Measurements from ENCODE around the gene PDX1. TPM values are rescaled to one million over a fixed set of nuclear protein-coding genes. Genes with fewer than 3 reads are reported as not detected.

The PDX1 gene
- total RNA-seq, 1 experiment from 2014 or later, result not detected

- TF ChIP-seq NR2C2 (CRISPR knock-in tag; IDR thresholded peaks at IDR 0.05) (no peak), NFYB (CRISPR knock-in tag; conservative IDR thresholded peaks at IDR 0.05; ENCODE audit: low read depth) (no peak), HMGA2 (CRISPR knock-in tag; IDR thresholded peaks at IDR 0.05) (no peak), PREB (CRISPR knock-in tag; IDR thresholded peaks at IDR 0.05; ENCODE audit: borderline replicate concordance) (no peak), OVOL2 (CRISPR knock-in tag; IDR thresholded peaks at IDR 0.05; ENCODE audit: borderline replicate concordance) (no peak), ZNF416 (CRISPR knock-in tag; IDR thresholded peaks at IDR 0.05) (no peak), ZNF121 (CRISPR knock-in tag; IDR thresholded peaks at IDR 0.05) (no peak), SMAD3 (CRISPR knock-in tag; IDR thresholded peaks at IDR 0.05; ENCODE audit: borderline replicate concordance) (no peak), SMAD4 (CRISPR knock-in tag; IDR thresholded peaks at IDR 0.05) (no peak), TEAD1 (CRISPR knock-in tag; IDR thresholded peaks at IDR 0.05) (no peak), JAZF1 (CRISPR knock-in tag; IDR thresholded peaks at IDR 0.05) (no peak)
Observed at GRCh38 chr13:27928805-27929753, 9.3 kb downstream of the PDX1 start (continued).

DNA sequence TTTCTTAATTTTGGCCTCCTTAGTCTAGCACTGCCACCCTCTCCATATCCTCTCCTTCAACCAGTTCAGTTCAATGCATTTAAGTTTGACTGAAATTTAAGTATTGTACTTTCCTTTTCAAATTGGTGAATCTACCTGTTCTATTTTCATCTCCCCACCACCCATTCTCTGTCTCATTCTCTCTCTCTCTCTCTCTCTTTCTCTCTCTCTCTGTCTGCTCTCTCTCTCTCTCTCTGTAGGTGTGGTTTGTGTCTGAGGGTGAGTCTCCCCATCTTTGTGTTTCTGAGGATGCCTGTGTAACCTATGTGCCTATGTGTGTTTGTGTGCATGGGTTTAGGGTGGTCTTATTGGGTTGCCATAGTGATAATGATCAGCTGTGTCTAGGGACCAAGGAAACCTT lies 10.1 kb downstream of the PDX1 start:
- no peak for DNase-seq (ENCODE audit: low spot score)
- CTCF ChIA-PET, result interaction anchor here (1.3 to 4.6 kb wide), 3 partner anchors 31 to 103 kb away, joined by 3 to 23 read pairs (median 17); no protein-coding TSS in a partner anchor
- no peak for ATAC-seq
- Mint-ChIP-seq H3K27me3 (ENCODE audit: low read depth) (peaks cover 91% of the 10 kb centered on the region), H3K36me3 (0 out of 2 replicates have a peak, but pooled peaks cover 3% of the 10 kb centered on the region), H3K27ac (no peak overlapping the region), H3K4me1 (peaks cover 33% of the 10 kb centered on the region), H3K9me3 (no peaks in the 10 kb centered on the region), H3K4me3 (no peak overlapping the region)
- POLR2A ChIA-PET, result no interaction called here
- TF ChIP-seq, protein P1, sequence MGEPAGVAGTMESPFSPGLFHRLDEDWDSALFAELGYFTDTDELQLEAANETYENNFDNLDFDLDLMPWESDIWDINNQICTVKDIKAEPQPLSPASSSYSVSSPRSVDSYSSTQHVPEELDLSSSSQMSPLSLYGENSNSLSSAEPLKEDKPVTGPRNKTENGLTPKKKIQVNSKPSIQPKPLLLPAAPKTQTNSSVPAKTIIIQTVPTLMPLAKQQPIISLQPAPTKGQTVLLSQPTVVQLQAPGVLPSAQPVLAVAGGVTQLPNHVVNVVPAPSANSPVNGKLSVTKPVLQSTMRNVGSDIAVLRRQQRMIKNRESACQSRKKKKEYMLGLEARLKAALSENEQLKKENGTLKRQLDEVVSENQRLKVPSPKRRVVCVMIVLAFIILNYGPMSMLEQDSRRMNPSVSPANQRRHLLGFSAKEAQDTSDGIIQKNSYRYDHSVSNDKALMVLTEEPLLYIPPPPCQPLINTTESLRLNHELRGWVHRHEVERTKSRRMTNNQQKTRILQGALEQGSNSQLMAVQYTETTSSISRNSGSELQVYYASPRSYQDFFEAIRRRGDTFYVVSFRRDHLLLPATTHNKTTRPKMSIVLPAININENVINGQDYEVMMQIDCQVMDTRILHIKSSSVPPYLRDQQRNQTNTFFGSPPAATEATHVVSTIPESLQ (CRISPR knock-in tag; IDR thresholded peaks at IDR 0.05), result no peak
- TF ChIP-seq AR (CRISPR knock-in tag; IDR thresholded peaks at IDR 0.05) (no peak), MYBL2 (CRISPR knock-in tag; IDR thresholded peaks at IDR 0.05) (no peak), TP53 (CRISPR knock-in tag; IDR thresholded peaks at IDR 0.05) (no peak), PRRX2 (CRISPR knock-in tag; IDR thresholded peaks at IDR 0.05) (no peak)

GRCh38 chr13:27933118-27933517 lies 13.3 kb downstream of the PDX1 start:
- Mint-ChIP-seq H3K4me3 (no peak overlapping the region), H3K27ac (no peak overlapping the region), H3K4me1 (peaks cover 17% of the 10 kb centered on the region), H3K36me3 (no peaks in the 10 kb centered on the region), H3K27me3 (ENCODE audit: low read depth) (peaks cover 72% of the 10 kb centered on the region), H3K9me3 (peaks cover 5% of the 10 kb centered on the region; the same call in 1 of the 2 replicates)
- ChIA-PET CTCF (interaction anchor here (0.8 to 1.5 kb wide), 5 partner anchors 20 to 107 kb away, joined by 3 to 22 read pairs (median 3); no protein-coding TSS in a partner anchor), POLR2A (interaction anchor here (0.6 kb wide), 1 partner anchor 19 kb away, joined by 5 read pairs; no protein-coding TSS in a partner anchor)
- DNase-seq (ENCODE audit: low spot score) (no peak), ATAC-seq (no peak)
- no peak for TF ChIP-seq ZNF138 (CRISPR knock-in tag; conservative IDR thresholded peaks at IDR 0.05)
- TF ChIP-seq FOXK1 (CRISPR knock-in tag; IDR thresholded peaks at IDR 0.05), result no peak
- TF ChIP-seq, protein P2, sequence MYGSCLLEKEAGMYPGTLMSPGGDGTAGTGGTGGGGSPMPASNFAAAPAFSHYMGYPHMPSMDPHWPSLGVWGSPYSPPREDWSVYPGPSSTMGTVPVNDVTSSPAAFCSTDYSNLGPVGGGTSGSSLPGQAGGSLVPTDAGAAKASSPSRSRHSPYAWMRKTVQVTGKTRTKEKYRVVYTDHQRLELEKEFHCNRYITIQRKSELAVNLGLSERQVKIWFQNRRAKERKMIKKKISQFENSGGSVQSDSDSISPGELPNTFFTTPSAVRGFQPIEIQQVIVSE (CRISPR knock-in tag; IDR thresholded peaks at IDR 0.05; ENCODE audit: borderline replicate concordance), result no peak
- no peak for TF ChIP-seq ZNF121 (CRISPR knock-in tag; IDR thresholded peaks at IDR 0.05)
- TF ChIP-seq MAX (CRISPR knock-in tag; IDR thresholded peaks at IDR 0.05), result no peak
- TF ChIP-seq SMAD4 (CRISPR knock-in tag; IDR thresholded peaks at IDR 0.05), result no peak
- no peak for TF ChIP-seq ZNF512 (CRISPR knock-in tag; IDR thresholded peaks at IDR 0.05; ENCODE audit: borderline replicate concordance)
- TF ChIP-seq, protein P3, sequence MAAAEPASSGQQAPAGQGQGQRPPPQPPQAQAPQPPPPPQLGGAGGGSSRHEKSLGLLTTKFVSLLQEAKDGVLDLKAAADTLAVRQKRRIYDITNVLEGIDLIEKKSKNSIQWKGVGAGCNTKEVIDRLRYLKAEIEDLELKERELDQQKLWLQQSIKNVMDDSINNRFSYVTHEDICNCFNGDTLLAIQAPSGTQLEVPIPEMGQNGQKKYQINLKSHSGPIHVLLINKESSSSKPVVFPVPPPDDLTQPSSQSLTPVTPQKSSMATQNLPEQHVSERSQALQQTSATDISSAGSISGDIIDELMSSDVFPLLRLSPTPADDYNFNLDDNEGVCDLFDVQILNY (CRISPR knock-in tag; IDR thresholded peaks at IDR 0.05), result no peak
- TF ChIP-seq ETV6 (CRISPR knock-in tag; IDR thresholded peaks at IDR 0.05), result no peak

All from WTC11 (cell line).